ENCODE data around the gene ACTA2.

DNA sequence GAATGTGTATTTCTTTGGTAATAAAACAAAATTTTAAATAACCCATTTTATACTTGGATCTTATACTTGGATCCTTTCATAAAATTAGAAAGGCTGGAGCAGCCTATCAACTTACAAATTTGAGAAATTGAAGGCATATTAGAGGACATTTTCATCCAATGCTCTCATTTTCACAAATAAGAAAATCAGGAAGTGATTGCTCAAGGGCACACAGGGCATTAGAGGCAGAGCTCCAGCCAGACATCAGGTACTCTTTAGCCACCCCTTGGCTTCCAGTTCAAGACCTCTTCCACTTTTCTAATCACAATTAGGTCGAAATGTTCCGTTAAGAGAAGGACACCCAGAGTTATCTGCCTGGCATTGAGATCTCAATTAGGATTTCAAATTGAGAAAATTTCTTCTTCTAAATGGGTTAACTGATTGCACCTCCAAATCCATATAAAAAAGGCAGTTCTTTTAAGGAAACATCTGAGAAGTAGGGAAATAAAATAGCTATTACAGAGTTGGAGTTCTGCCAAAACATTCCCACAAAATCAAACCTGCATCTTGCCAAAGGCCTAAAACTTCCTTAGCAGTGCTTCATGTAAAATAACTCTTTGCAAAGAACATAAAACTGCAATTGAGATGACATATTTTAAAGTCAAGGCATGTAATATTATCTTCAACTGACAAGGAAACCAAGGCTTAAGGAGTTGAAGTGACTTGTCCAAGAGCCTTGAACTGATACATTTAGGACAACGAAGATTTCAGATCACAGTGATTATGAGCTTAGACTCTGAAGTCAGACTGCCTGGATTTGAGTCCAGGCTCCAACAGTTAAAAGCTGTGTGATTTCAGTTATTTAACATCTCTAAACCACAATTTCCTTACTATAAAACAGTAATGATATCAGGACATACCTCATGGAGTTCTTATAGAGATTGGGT, 2.4 kb downstream of the ACTA2 start:
- TF ChIP-seq, protein P1, sequence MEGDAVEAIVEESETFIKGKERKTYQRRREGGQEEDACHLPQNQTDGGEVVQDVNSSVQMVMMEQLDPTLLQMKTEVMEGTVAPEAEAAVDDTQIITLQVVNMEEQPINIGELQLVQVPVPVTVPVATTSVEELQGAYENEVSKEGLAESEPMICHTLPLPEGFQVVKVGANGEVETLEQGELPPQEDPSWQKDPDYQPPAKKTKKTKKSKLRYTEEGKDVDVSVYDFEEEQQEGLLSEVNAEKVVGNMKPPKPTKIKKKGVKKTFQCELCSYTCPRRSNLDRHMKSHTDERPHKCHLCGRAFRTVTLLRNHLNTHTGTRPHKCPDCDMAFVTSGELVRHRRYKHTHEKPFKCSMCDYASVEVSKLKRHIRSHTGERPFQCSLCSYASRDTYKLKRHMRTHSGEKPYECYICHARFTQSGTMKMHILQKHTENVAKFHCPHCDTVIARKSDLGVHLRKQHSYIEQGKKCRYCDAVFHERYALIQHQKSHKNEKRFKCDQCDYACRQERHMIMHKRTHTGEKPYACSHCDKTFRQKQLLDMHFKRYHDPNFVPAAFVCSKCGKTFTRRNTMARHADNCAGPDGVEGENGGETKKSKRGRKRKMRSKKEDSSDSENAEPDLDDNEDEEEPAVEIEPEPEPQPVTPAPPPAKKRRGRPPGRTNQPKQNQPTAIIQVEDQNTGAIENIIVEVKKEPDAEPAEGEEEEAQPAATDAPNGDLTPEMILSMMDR (IDR thresholded peaks at IDR 0.05): no peak
- no peak for TF ChIP-seq POLR2A (IDR thresholded peaks at IDR 0.05)
